ENCODE data around the gene MLN.

MLN gene

DNA sequence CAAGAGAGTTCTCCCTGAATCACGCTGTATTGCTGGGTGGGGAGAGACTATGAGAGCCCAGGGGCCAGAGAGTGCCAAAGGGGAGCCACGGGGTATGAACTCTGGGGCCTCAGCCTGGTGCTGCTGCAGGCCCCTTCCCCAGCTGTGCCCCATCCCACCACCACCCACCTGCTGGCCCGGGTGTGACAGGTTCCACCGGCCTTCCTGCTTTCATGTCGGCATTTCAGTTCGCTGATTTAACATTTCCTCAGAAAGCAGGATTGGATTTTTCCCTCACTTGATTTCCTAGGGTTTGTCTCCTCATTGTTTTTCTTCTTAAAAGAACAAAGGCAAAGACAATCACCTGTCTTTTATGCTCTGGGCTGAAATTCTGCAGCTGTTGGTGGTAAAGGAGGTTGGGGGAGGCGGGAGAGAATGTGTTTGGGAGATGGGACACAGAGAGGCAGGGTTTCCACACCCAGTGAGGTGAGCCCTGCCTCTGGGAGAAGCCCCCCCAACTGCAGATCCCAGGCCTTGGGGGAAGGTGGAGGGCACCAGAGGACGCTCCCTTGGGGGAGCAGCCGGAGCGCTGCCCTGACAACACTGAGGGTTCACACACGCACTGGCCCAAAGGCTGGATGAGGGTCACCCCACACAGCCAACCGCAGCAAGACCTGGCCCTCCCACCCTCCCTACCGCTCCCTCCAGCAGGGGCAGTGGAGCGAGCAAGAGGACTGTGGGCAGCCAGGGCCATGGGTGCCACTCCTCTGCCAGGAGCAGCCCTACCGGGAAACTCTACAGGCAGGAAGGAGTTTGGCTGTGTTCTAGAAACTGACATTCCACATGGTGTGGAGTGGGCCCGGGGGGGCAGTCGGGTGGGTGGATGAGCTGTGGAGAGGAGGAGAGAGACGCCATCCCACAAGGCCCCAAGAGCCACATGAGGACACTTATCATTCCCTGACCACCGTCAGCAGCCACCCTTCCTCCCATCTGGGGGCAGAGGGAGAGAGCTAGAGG lies 10.5 kb upstream of the MLN start:
- H3K9me3 Mint-ChIP-seq: no peaks in the 10 kb centered on the region
- no peak overlapping the region for H3K4me3 Mint-ChIP-seq
- no peak for DNase-seq (ENCODE audit: low spot score)
- no peaks in the 10 kb centered on the region for H3K4me1 Mint-ChIP-seq (ENCODE audit: low read depth)
- no peak overlapping the region for H3K27ac Mint-ChIP-seq
- H3K27me3 Mint-ChIP-seq (ENCODE audit: low read depth): peaks cover 32% of the 10 kb centered on the region
- no peaks in the 10 kb centered on the region for H3K36me3 Mint-ChIP-seq (ENCODE audit: low read depth)

DNA sequence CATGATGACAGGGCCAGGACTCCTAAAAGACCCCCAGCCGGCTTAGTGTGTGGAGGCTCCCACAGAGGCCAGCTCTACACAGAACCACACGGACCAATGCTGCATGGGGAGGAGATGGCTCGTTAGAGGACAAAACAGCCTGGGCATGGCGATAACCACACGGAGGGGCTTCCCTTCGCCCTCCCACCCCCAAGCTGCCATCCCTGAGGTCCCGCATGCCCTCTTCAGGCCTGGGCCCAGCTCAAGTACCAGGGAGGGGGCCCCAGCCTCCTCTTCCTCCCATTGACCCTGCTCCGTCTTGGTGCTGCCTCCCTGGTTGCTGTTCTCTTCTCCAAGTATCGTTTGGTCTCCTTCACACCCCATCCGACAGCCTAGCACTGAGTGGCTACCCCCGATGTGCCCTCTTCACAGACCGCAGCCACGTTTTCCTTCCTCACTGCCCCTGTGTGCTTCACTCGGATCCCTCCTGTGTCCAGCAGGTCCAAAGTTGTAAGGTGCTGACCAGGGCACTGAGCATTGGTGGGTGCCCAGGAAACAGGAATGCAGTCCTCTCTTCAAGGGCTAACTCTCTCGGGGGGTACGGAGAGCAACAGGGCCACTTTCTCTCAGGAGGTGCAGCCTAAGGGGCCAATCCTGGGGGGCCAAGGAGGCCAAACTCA lies 9.6 kb upstream of the MLN start:
- no peak for DNase-seq (ENCODE audit: low spot score)
- Mint-ChIP-seq H3K4me3 (no peak overlapping the region), H3K4me1 (ENCODE audit: low read depth) (no peaks in the 10 kb centered on the region), H3K9me3 (no peaks in the 10 kb centered on the region), H3K27me3 (ENCODE audit: low read depth) (peaks cover 41% of the 10 kb centered on the region), H3K27ac (no peak overlapping the region), H3K36me3 (ENCODE audit: low read depth) (no peaks in the 10 kb centered on the region)

DNA sequence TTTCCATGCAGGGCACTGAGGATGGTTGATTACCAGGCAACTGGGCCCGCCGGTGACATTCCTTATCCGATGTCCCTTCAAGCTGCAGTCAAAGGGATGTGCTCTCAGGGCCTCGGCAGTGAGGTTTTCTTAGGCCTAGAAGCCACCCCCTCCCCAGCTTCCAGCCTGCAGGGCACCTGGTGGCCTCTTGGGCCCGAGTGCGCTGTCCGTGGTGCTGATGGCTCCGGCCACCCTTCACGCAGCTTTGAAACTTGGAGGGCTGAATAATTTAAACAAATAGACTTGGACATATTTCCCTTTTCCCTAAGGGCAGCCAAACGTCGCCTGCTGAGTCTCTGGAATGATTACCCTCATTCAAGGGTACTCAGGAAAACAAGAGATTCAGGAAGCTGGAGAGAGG lies 8.9 kb upstream of the MLN start:
- H3K27me3 Mint-ChIP-seq (ENCODE audit: low read depth): peaks cover 47% of the 10 kb centered on the region

DNA sequence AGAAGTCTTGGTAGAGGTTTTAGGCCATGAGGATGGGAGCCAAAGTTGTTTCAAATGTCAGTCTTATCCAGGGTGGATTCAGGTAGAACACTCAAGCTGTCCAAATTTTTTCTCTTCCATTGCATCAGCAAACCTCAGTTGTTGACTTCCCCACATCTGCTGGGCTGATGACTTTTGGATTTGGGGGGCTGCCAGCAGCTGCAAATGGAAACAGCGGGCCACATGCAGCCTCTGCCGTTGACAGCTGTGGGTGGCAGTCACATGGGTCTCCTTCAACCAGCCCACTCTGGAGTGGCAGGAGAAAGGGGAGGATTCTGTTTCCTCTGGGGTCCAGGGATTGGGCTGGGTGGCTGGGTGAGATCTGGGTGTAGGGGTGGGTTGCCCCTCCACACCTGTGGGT lies 5.8 kb upstream of the MLN start:
- H3K27me3 Mint-ChIP-seq (ENCODE audit: low read depth): peaks cover 53% of the 10 kb centered on the region
- H3K4me3 Mint-ChIP-seq: no peak overlapping the region
- H3K36me3 Mint-ChIP-seq (ENCODE audit: low read depth): no peaks in the 10 kb centered on the region
- no peak for DNase-seq (ENCODE audit: low spot score)
- H3K27ac Mint-ChIP-seq: no peak overlapping the region
- no peaks in the 10 kb centered on the region for H3K9me3 Mint-ChIP-seq
- H3K4me1 Mint-ChIP-seq (ENCODE audit: low read depth): peaks cover 8% of the 10 kb centered on the region

More for the DNA sequence above, 8.9 kb upstream of the MLN start:
- Mint-ChIP-seq H3K9me3 (no peaks in the 10 kb centered on the region), H3K4me1 (ENCODE audit: low read depth) (peaks cover 4% of the 10 kb centered on the region), H3K27ac (no peak overlapping the region), H3K4me3 (no peak overlapping the region), H3K36me3 (ENCODE audit: low read depth) (no peaks in the 10 kb centered on the region)
- peak; percentile 27 for DNase-seq (ENCODE audit: low spot score)

DNA sequence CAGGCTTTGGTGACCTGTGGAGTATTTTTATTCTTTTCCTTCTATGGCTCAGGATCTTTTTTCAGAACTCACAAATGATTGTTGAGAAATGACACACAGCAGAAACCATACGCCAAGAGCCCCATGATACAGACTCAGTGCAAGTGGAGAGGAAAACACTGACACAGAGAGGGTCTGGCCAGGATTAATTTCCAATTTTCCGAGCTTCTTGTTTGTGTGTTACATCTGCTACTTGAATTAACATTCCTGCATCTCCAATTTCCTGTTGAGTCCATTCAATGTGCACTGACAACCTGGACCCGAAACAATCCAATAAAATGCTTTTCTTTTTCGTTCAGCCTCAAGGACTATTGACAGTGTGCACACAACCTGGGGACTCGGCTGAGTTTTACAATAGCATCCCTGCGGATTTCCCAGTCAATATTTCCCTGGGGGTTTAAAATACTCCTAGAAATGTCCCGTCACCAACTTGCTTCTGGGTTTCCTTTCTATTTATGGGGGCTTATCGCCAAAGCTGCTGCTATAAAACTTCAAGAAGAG lies 4.9 kb upstream of the MLN start:
- no peaks in the 10 kb centered on the region for H3K9me3 Mint-ChIP-seq
- H3K36me3 Mint-ChIP-seq (ENCODE audit: low read depth): no peaks in the 10 kb centered on the region
- peaks cover 53% of the 10 kb centered on the region for H3K27me3 Mint-ChIP-seq (ENCODE audit: low read depth)
- peaks cover 8% of the 10 kb centered on the region for H3K4me1 Mint-ChIP-seq (ENCODE audit: low read depth)
- no peak for DNase-seq (ENCODE audit: low spot score)
- no peak overlapping the region for H3K27ac Mint-ChIP-seq
- H3K4me3 Mint-ChIP-seq: no peak overlapping the region

DNA sequence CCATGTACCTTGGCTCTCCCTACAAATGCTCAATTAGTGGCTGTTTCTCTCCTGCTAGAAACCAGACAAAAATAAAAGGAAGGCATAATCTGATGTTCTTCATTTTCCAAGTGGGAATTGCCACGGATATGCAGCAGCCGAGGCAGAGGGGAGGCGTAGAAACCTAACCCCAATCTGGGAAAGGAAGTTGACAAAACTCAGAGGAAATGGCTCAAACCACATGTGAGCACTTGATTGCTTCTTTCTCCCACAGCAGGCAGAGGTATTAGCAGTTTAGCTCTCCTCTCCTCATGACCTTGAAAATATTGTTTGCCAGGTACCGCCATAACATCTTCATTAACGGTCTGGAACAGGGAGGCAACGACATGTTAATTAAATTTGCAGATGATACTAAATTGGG lies 3.8 kb upstream of the MLN start:
- Mint-ChIP-seq H3K4me1 (ENCODE audit: low read depth) (peaks cover 8% of the 10 kb centered on the region), H3K27me3 (ENCODE audit: low read depth) (peaks cover 47% of the 10 kb centered on the region), H3K9me3 (no peaks in the 10 kb centered on the region), H3K4me3 (peak overlapping the region; percentile 25), H3K36me3 (ENCODE audit: low read depth) (no peaks in the 10 kb centered on the region), H3K27ac (no peak overlapping the region)
- no peak for DNase-seq (ENCODE audit: low spot score)

DNA sequence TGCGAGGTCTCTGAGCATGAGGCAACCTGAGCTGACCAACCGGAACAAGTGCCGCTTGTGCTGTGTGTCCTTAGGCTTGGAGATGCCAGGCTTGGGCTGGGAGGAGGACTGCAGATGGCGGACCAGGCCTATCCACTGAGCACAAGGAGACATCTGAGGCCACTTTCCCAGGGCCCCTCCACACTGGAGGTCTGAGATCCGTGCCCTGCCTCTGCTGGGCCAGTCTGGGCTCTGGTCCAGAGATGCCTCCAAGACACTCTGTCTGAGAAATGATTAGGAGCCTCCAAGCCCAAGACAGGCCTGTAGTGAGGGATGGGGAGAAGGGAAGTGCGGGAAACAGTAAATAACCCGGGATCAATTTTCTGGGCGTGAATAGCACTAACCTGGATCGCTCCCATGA lies 3.0 kb upstream of the MLN start:
- no peak overlapping the region for H3K27ac Mint-ChIP-seq
- no peaks in the 10 kb centered on the region for H3K9me3 Mint-ChIP-seq
- H3K27me3 Mint-ChIP-seq (ENCODE audit: low read depth): peaks cover 41% of the 10 kb centered on the region
- H3K4me1 Mint-ChIP-seq (ENCODE audit: low read depth): peaks cover 8% of the 10 kb centered on the region
- H3K36me3 Mint-ChIP-seq (ENCODE audit: low read depth): no peaks in the 10 kb centered on the region
- no peak for DNase-seq (ENCODE audit: low spot score)
- H3K4me3 Mint-ChIP-seq: no peak overlapping the region

DNA sequence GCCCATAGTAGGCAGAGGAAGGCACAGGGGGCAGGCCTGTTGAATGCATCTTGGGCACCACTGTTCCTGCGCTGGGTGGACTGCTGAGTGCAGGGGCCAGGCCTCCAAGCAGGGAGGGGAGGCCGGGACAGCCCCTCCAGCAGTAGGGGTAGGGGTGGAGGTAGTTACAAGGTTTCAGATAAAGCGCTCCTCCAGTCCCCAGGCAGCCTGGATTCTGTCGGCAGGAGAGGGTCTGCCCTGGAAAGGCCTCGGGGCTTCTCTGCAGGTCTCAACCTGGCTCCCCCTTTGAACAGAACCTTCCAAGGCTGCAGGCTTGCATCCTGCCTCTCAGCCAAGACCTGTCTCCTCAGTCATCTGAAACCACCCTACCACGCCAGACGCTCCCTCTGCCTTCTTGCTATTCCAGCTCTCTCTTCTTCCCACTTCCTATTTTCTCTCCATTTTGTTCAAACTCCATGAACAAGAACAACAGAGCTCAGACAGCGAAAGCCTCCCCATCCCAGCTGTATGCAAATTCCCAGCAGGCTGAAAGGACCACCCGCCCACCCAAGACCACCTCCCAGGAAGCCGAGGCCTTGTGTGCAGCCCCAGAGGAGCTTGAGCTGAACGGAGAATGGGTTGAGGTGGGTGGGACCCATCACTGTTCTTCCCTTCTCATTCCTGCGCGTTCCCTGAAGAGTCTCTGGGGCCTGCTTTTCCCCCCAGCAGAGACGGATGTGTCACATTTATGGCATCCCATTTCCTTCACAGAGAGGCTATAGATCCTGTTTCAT lies 1.4 kb downstream of the MLN start:
- H3K36me3 Mint-ChIP-seq (ENCODE audit: low read depth): no peaks in the 10 kb centered on the region
- H3K4me3 Mint-ChIP-seq: no peak overlapping the region
- H3K4me1 Mint-ChIP-seq (ENCODE audit: low read depth): peaks cover 4% of the 10 kb centered on the region
- H3K9me3 Mint-ChIP-seq: no peaks in the 10 kb centered on the region
- H3K27ac Mint-ChIP-seq: no peak overlapping the region
- H3K27me3 Mint-ChIP-seq (ENCODE audit: low read depth): peaks cover 20% of the 10 kb centered on the region
- no peak for DNase-seq (ENCODE audit: low spot score)

DNA sequence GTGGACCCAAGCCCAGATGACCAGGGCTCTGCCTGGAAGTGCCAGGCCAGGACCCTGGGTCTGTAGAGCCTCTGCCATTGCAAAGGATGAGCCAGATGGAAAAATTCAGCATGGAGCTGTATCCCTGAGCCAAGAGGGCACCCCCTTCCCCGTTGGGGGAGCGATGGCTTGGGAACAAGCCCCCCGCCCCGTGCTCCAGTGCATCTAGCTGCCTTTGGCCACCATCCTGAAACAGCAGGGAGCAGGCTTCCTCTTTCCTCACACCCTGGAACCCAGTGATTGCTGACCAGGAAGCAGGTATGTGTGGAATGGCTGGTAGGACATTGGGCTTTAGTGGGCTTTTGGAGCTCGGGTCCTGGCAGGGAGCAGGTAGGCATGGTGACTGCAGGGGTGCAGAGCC lies 2.2 kb downstream of the MLN start:
- Mint-ChIP-seq H3K36me3 (ENCODE audit: low read depth) (no peaks in the 10 kb centered on the region), H3K4me1 (ENCODE audit: low read depth) (peaks cover 3% of the 10 kb centered on the region), H3K4me3 (no peak overlapping the region), H3K27me3 (ENCODE audit: low read depth) (peaks cover 18% of the 10 kb centered on the region), H3K27ac (no peak overlapping the region), H3K9me3 (no peaks in the 10 kb centered on the region)
- no peak for DNase-seq (ENCODE audit: low spot score)

DNA sequence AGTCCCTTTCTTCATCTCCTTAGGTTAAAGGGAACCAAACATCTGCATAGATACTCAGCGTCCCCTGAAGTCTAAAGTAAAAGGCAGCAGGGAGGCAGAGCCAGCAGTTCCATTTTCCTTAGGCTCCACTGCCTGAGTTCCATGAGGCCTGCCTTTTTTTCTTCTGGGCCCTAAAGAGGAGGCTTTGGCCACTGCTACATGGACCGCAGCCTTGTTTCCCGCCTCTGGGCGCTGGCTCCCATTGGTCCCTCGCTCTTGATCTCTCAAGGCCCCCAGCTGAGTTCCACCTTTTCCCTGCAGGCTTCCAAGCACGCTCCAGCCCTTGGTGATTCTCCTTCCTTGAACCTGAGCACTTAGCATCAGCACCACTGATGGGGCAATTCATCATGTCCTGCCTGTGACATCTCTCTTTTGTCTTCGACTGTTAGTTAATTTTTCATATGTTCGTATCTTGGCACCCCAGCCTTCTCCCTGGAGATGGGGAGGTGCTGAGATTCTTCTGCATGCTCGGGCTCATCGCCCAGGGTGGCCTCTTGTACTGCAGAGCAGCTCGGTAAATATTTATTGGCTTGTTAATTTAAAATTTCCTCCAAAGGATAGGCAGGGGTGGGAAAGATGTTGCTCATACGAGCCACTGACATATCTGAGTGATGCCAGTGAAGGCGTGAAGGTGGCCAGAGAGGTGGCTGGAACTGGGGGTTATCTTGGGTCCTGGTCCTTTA lies 3.4 kb downstream of the MLN start:
- peaks cover 3% of the 10 kb centered on the region for H3K4me1 Mint-ChIP-seq (ENCODE audit: low read depth)
- peaks cover 14% of the 10 kb centered on the region for H3K27me3 Mint-ChIP-seq (ENCODE audit: low read depth)
- no peaks in the 10 kb centered on the region for H3K36me3 Mint-ChIP-seq (ENCODE audit: low read depth)
- DNase-seq (ENCODE audit: low spot score): no peak
- no peak overlapping the region for H3K4me3 Mint-ChIP-seq
- no peaks in the 10 kb centered on the region for H3K9me3 Mint-ChIP-seq
- no peak overlapping the region for H3K27ac Mint-ChIP-seq

DNA sequence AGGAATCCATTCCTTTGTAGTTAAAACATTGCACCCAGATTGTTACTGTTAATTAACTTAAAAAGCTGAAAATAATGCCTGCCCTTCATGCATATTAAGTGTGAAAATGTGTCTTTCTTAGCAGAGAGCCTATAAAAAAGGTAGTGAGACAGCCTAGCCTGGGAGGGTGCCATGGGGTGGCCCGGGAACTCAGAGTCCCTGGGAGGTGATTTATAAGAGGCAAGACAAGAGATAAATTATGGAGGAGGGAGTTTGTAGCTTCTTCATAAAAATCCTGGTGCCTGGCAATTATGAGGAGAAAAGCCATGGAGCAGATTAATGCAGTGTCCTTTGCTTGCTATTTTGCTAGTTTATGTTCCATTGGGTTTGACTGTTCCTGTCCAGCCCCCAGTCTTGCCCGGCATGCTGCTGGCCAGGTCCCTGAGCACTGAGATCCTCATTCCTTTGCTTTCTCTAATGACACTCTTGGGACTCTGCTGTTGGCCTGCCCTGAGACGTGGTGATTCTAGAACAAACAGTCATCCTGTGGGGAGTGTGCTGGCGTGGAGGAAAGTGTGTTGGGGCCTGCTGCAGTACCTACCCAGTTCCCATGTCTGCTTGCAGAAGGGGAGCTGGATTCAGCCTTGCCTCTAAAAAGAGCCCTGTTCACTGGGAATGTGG lies 4.2 kb downstream of the MLN start:
- DNase-seq (ENCODE audit: low spot score): no peak
- Mint-ChIP-seq H3K4me3 (no peak overlapping the region), H3K27me3 (ENCODE audit: low read depth) (peaks cover 19% of the 10 kb centered on the region), H3K4me1 (ENCODE audit: low read depth) (peaks cover 3% of the 10 kb centered on the region), H3K27ac (no peak overlapping the region), H3K36me3 (ENCODE audit: low read depth) (no peaks in the 10 kb centered on the region), H3K9me3 (no peaks in the 10 kb centered on the region)

DNA sequence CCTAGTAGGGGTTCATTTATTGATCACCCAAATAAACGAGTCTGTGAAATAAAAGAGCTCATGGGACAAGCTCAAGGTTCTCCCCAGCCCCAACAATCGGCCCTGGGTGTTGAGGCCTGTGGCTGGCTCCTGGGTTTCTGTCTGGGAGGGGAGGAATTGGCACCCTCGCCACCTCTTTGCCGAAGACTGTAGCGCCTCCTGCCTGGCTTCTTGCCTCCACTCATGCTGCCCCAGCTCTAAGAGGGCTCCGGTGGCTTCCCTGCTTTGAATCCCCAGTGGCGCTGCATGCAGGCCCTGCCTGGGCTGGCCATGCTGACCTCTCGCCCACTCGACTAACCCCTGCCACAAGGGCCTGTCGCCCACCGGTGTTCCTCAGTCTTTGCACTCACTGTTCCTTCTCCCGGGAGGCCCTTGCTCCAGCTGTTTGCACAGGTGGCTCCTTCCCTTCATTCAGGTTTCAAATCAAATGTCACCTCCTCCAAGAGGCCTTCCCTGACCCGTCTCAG lies 5.4 kb downstream of the MLN start:
- peaks cover 3% of the 10 kb centered on the region for H3K4me1 Mint-ChIP-seq (ENCODE audit: low read depth)
- peaks cover 22% of the 10 kb centered on the region for H3K27me3 Mint-ChIP-seq (ENCODE audit: low read depth)
- no peaks in the 10 kb centered on the region for H3K36me3 Mint-ChIP-seq (ENCODE audit: low read depth)
- H3K9me3 Mint-ChIP-seq: no peaks in the 10 kb centered on the region
- H3K27ac Mint-ChIP-seq: no peak overlapping the region
- no peak overlapping the region for H3K4me3 Mint-ChIP-seq
- no peak for DNase-seq (ENCODE audit: low spot score)

Data from T-helper 2 cell treated with Interferon-gamma antibody and Interleukin-4, amounts not matched to agents 5 μg/mL and 100 μg/mL, for 36 hours (primary cell).